H1 (cell line): Measurements from ENCODE around the gene KLF13. TPM values are rescaled to one million over a fixed set of nuclear protein-coding genes. Genes with fewer than 3 reads are reported as not detected.

Experiments used
- FOSL1 ChIP-seq: IDR thresholded peaks from 2 replicates; pipeline ENCODE4 v1.6.1; 2011; ENCODE audit warnings: mild to moderate bottlenecking, low read depth, low read length, moderate library complexity; ENCODE audit not compliant: insufficient read depth
- PHF8 ChIP-seq: fragments of 200-600 bp; sonication (generic); conservative IDR thresholded peaks from 2 replicates; pipeline ENCODE4 v1.7.1; 2012; ENCODE audit warnings: low read depth, mild to moderate bottlenecking, inconsistent platforms, low read length, moderate library complexity
- SIRT6 ChIP-seq: IDR thresholded peaks from one replicate; pipeline ENCODE4 v1.7.1; 2012; ENCODE audit warnings: low read length, inconsistent platforms
- SP4 ChIP-seq: IDR thresholded peaks from 2 replicates; pipeline ENCODE4 v1.6.1; 2012; ENCODE audit warnings: low read length, inconsistent platforms
- polyA plus RNA-seq, 7 experiments: library from polyadenylated mRNA; depleted of rRNA in 3 of 7; stranded (reverse) in 5 of 7; unstranded in 2 of 7; fragments of >200 nt in 5 of 7; fragments of 200-250 nt in 2 of 7; gene quantifications; 1 replicate in 5 of 7; 2 replicates in 1 of 7; 4 replicates in 1 of 7; pipeline versions ENCODE4 v1.2.1 to v1.2.3, GENCODE V29; 2011 to 2013; ENCODE audit warnings: missing spikeins in 2 of 7, mixed read lengths in 2 of 7
- total RNA-seq: library from RNA; stranded (reverse); fragmentation: NEBNext Ultra II Directional; extraction: Animal tissue kit (Norgen Biotek cat#: 25700); gene quantifications from 2 replicates; pipeline ENCODE4 v1.2.1, GENCODE V29; 2021

Gene KLF13
- total and polyA plus RNA-seq, 2 of the 8 experiments (the other 6 are each of a cell fraction or from before 2014, with no cell fraction given): 18.3 to 33.4 TPM

DNA sequence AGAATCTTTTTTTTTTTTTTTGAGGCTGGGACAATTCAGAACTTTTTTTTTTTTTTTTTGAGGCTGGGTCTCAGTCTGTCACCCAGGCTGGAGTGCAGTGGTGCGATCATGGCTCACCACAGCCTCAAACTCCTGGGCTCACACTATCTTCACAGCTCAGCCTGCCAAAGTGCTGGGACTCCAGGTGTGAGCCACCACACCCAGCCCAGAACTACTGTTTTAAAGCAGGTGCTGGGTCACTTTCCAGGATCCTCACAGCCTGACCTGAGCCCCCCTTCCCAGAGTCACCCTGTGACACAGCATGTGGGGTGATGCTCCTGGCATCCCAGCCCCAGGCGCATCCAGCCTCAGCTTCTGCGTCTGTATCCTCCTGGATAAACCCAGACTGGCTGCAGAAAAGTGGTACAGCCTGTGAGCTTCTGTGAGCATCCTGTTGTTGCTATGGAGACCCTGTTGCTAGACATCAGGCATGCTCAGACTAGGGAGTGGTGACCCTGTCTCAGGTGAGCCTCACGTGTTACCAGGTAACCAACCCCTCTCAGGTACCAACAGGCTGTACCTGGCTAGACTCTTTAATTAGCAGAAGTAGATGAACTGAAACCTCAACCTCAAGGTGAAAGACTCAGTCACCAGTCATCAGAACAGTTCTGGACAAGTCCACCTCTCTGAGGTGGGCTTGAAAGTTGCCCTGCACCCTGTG, 15.0 kb downstream of the KLF13 start (continued):
- no peak for TF ChIP-seq FOSL1
- no peak for TF ChIP-seq PHF8
- TF ChIP-seq SIRT6: no peak
- TF ChIP-seq SP4: no peak
